ENCODE measurements around the gene RCL1. TPM values are rescaled to one million over a fixed set of nuclear protein-coding genes. Genes with fewer than 3 reads are reported as not detected.

RCL1 gene
- total RNA-seq, 2 donors from 2014 or later, result 27.0 to 49.4 TPM

DNA sequence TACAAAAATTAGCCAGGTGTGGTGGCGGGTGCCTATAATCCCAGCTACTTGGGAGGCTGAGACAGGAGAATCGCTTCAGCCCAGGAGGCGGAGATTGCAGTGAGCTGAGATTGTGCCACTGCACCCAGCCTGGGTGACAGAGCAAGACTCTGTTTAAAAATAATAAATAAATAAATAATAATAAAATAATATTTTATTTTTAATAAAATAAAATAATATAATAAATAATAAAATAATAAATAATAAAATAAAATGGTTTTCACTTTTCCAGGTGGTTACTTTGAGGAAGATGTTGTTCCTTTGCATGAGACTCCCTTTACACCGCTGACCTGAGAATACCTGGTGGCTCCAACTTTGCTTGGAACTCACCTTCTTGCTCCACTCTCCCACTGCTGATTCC is 82.8 kb downstream of the RCL1 start:
- intact Hi-C loops (cut with DNase I), result no loop called here
- Histone ChIP-seq H3K27me3 (no peaks in the 10 kb centered on the region), H3K36me3 (replicated peaks in 1 of 2; ENCODE audit: insufficient read depth in 1 of 2, low read depth in 2 of 2) (no peaks in the 10 kb centered on the region), H3K27ac (no peak overlapping the region), H3K4me1 (peaks cover 8% of the 10 kb centered on the region), H3K9me3 (no peaks in the 10 kb centered on the region), H3K4me3 (no peak overlapping the region)
- 92 to 96% methylated on average over 4 of the region's 4 CpGs for WGBS, 2 donors
- no peak for TF ChIP-seq POLR2A (IDR thresholded peaks at IDR 0.05)
- TF ChIP-seq, protein P1, sequence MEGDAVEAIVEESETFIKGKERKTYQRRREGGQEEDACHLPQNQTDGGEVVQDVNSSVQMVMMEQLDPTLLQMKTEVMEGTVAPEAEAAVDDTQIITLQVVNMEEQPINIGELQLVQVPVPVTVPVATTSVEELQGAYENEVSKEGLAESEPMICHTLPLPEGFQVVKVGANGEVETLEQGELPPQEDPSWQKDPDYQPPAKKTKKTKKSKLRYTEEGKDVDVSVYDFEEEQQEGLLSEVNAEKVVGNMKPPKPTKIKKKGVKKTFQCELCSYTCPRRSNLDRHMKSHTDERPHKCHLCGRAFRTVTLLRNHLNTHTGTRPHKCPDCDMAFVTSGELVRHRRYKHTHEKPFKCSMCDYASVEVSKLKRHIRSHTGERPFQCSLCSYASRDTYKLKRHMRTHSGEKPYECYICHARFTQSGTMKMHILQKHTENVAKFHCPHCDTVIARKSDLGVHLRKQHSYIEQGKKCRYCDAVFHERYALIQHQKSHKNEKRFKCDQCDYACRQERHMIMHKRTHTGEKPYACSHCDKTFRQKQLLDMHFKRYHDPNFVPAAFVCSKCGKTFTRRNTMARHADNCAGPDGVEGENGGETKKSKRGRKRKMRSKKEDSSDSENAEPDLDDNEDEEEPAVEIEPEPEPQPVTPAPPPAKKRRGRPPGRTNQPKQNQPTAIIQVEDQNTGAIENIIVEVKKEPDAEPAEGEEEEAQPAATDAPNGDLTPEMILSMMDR (IDR thresholded peaks at IDR 0.05), result no peak
- ATAC-seq (no peak), DNase-seq (no peak)

DNA sequence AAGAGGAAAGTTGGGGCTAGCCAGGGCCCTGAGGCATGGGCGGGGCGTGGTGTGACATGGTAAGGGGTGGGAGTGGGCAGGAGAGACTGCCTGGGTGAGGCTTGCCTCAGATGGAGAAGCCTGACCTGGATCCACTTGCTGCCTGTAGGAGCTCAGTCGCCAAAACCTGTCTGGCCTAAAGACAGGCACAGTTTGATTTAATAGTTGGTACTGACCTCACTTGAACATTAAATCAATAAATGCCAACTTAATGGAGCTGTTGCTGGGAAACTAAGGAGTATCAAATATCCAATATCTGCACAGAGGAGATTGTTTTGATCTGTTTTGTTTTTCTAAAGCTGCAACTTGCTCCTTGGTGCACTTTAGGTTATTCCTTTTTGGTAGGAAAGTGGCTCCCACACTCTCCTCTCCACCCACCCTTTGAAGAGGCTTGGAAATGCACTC is 86.4 kb downstream of the RCL1 start:
- intact Hi-C loops (cut with DNase I), result no loop called here
- H3K4me1 ChIP-seq, result peaks cover 8% of the 10 kb centered on the region
- no peaks in the 10 kb centered on the region for H3K27me3 ChIP-seq
- DNase-seq (no peak), ATAC-seq (no peak)
- H3K36me3 ChIP-seq (replicated peaks in 1 of 2; ENCODE audit: insufficient read depth in 1 of 2, low read depth in 2 of 2), result no peaks in the 10 kb centered on the region
- no peaks in the 10 kb centered on the region for H3K9me3 ChIP-seq
- no peak overlapping the region for H3K27ac ChIP-seq
- H3K4me3 ChIP-seq, result no peak overlapping the region
- WGBS, 2 donors, result 88 to 95% methylated on average over 3 of the region's 3 CpGs
- no peak for TF ChIP-seq POLR2A (IDR thresholded peaks at IDR 0.05)
- TF ChIP-seq, protein P1 (IDR thresholded peaks at IDR 0.05), result no peak

- intact Hi-C loops (cut with DNase I), result no loop called here
- H3K4me1 ChIP-seq, result peaks cover 8% of the 10 kb centered on the region
- H3K36me3 ChIP-seq (replicated peaks in 1 of 2; ENCODE audit: insufficient read depth in 1 of 2, low read depth in 2 of 2), result no peaks in the 10 kb centered on the region
- no peak for DNase-seq
- H3K27ac ChIP-seq, result no peak overlapping the region
- no peak for ATAC-seq
- 92% methylated on average over 3 of the region's 3 CpGs for WGBS, 2 donors
- TF ChIP-seq, protein P1 (IDR thresholded peaks at IDR 0.05), result no peak
- TF ChIP-seq POLR2A (IDR thresholded peaks at IDR 0.05), result no peak
- no peaks in the 10 kb centered on the region for H3K9me3 ChIP-seq
- no peaks in the 10 kb centered on the region for H3K27me3 ChIP-seq
- H3K4me3 ChIP-seq, result no peak overlapping the region
These were observed 90.7 kb downstream of the RCL1 start for GRCh38 chr9:4883326-4883873.

- intact Hi-C loops (cut with DNase I), result no loop called here
- H3K9me3 ChIP-seq, result no peaks in the 10 kb centered on the region
- no peak for DNase-seq
- no peaks in the 10 kb centered on the region for H3K36me3 ChIP-seq (replicated peaks in 1 of 2; ENCODE audit: insufficient read depth in 1 of 2, low read depth in 2 of 2)
- no peaks in the 10 kb centered on the region for H3K27me3 ChIP-seq
- WGBS, 2 donors, result 61 to 67% methylated on average over 6 of the region's 6 CpGs
- ATAC-seq, result no peak
- no peak overlapping the region for H3K4me3 ChIP-seq
- no peaks in the 10 kb centered on the region for H3K4me1 ChIP-seq
- H3K27ac ChIP-seq, result no peak overlapping the region
- TF ChIP-seq, protein P1 (IDR thresholded peaks at IDR 0.05), result no peak
- TF ChIP-seq POLR2A (IDR thresholded peaks at IDR 0.05), result no peak
These were observed 94.0 kb downstream of the RCL1 start for GRCh38 chr9:4886698-4887097.

DNA sequence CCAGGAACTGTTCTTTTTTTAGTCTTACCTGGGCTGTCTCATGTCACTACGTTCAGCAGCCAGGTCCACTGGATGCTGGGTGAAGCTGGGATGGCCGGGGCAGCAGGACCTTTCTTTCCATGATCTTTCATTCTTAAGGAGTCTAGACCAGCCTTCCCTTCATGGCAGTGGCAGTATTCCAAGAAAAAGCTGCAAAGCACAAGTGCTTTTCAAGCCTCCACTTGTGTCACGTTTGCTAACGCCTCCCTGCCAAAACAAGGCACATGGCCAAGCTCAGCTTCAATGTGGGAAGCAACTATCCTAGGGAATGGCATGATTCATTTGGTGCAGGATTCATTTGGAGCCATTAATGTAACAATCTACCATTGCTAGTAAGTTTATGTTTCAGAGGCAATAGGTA is 94.8 kb downstream of the RCL1 start:
- 46 to 55% methylated on average over 4 of the region's 4 CpGs for WGBS, 2 donors
- Histone ChIP-seq H3K27ac (no peak overlapping the region), H3K36me3 (replicated peaks in 1 of 2; ENCODE audit: insufficient read depth in 1 of 2, low read depth in 2 of 2) (no peaks in the 10 kb centered on the region), H3K4me3 (no peak overlapping the region), H3K9me3 (no peaks in the 10 kb centered on the region), H3K4me1 (no peaks in the 10 kb centered on the region), H3K27me3 (no peaks in the 10 kb centered on the region)
- TF ChIP-seq POLR2A (IDR thresholded peaks at IDR 0.05), result no peak
- TF ChIP-seq, protein P1 (IDR thresholded peaks at IDR 0.05), result no peak
- intact Hi-C loops (cut with DNase I), result no loop called here
- no peak for ATAC-seq
- DNase-seq, result no peak
